ENCODE data around the gene CCSAP.

GRCh38 chr1:229371624-229372023 lies 28.8 kb upstream of the CCSAP start:
- TF ChIP-seq, protein P1, sequence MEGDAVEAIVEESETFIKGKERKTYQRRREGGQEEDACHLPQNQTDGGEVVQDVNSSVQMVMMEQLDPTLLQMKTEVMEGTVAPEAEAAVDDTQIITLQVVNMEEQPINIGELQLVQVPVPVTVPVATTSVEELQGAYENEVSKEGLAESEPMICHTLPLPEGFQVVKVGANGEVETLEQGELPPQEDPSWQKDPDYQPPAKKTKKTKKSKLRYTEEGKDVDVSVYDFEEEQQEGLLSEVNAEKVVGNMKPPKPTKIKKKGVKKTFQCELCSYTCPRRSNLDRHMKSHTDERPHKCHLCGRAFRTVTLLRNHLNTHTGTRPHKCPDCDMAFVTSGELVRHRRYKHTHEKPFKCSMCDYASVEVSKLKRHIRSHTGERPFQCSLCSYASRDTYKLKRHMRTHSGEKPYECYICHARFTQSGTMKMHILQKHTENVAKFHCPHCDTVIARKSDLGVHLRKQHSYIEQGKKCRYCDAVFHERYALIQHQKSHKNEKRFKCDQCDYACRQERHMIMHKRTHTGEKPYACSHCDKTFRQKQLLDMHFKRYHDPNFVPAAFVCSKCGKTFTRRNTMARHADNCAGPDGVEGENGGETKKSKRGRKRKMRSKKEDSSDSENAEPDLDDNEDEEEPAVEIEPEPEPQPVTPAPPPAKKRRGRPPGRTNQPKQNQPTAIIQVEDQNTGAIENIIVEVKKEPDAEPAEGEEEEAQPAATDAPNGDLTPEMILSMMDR (conservative IDR thresholded peaks at IDR 0.05; ENCODE audit: low read length): no peak
- TF ChIP-seq EZH2phosphoT487 (IDR thresholded peaks at IDR 0.05; ENCODE audit: borderline replicate concordance): no peak

All from Loucy (cell line).